Sigmoid colon (tissue), 7 donors: Measurements from ENCODE around the gene ADGRA3. TPM values are rescaled to one million over a fixed set of nuclear protein-coding genes. Genes with fewer than 3 reads are reported as not detected.
A peak's percentile ranks its signal among the peaks of the same experiment; 100 is the strongest.

Experiments
- DNase-seq: peaks from one replicate; pipeline ENCODE4 v3.0.0-alpha.2; 2019
- H3K27ac ChIP-seq, 4 donors: fragments of 200-600 bp; sonication (generic); one replicate each; pipeline ENCODE4 v1.5.1; 2016 to 2019; ENCODE audit warnings: mild to moderate bottlenecking in 1 of 4
- H3K27me3 ChIP-seq, 3 donors: fragments of 200-600 bp; sonication (generic); one replicate each; pipeline ENCODE4 v1.5.1; 2019; ENCODE audit warnings: mild to moderate bottlenecking in 1 of 3
- H3K36me3 ChIP-seq, 4 donors: fragments of 200-600 bp; sonication (generic); one replicate each; pipeline ENCODE4 v1.5.1; 2016 to 2019
- H3K4me1 ChIP-seq, 4 donors: fragments of 200-600 bp; sonication (generic); one replicate each; pipeline ENCODE4 v1.5.1; 2017 to 2019
- H3K4me3 ChIP-seq, 4 donors: fragments of 200-600 bp; sonication (generic); one replicate each; pipeline ENCODE4 v1.5.1; 2017 to 2019; ENCODE audit warnings: mild to moderate bottlenecking in 2 of 4, moderate library complexity in 1 of 4
- H3K9me3 ChIP-seq, 4 donors: fragments of 200-600 bp in 3 of 4; sonication (generic) in 3 of 4; one replicate each; pipeline versions ENCODE4 v1.5.1 to v1.6.1; 2013 to 2019
- EP300 ChIP-seq, 4 donors: sonication (generic); formaldehyde crosslinking; IDR thresholded peaks; one replicate each; pipeline ENCODE4 v1.6.1; 2017; ENCODE audit warnings: antibody characterized with exemption in 4 of 4
- POLR2A ChIP-seq, 2 donors: fragments of 450-650 bp; IDR thresholded peaks; one replicate each; pipeline ENCODE4 v1.6.1; 2016; ENCODE audit warnings: antibody characterized with exemption in 2 of 2, mild to moderate bottlenecking in 2 of 2, moderate library complexity in 2 of 2
- POLR2AphosphoS5 ChIP-seq, 4 donors: sonication (generic); formaldehyde crosslinking; IDR thresholded peaks; one replicate each; pipeline ENCODE4 v1.6.1; 2017; ENCODE audit warnings: antibody characterized with exemption in 4 of 4
- WGBS, 2 donors: extraction: QIAGEN DNeasy Blood & Tissue Kit; methylation state at CpG; one replicate each; pipeline ENCODE4 v1.1.7; 2013; 5-methylcytosine and 5-hydroxymethylcytosine counted together
- intact Hi-C: fragments of 100-400 bp; cut with DNase I; formaldehyde crosslinking; loops from one replicate; pipeline ENCODE4 v1.15.1; 2023
- polyA plus RNA-seq, 3 donors: library from polyadenylated mRNA; stranded (reverse); fragments of 200-250 nt; gene quantifications; one replicate each; pipeline ENCODE4 v1.2.3, GENCODE V29; 2013
- total RNA-seq, 4 donors: library from RNA; depleted of rRNA; stranded (reverse); fragments of >200 nt; gene quantifications; one replicate each; pipeline ENCODE4 v1.1.0, GENCODE V29; 2016
- TF ChIP-seq, protein P1 (sequence below), 4 experiments: fragments of 450-650 bp in 3 of 4; fragments of 200-600 bp in 1 of 4; IDR thresholded peaks; one replicate each; pipeline ENCODE4 v1.5.1; 2016 to 2019; ENCODE audit warnings: antibody characterized with exemption in 4 of 4, mild to moderate bottlenecking in 3 of 4, moderate library complexity in 2 of 4
- donor health status: healthy with polysubstance abuse.
- donor health status: Bipolar disorder and iron deficiency.
- donor health status: healthy.

The ADGRA3 gene, protein sequence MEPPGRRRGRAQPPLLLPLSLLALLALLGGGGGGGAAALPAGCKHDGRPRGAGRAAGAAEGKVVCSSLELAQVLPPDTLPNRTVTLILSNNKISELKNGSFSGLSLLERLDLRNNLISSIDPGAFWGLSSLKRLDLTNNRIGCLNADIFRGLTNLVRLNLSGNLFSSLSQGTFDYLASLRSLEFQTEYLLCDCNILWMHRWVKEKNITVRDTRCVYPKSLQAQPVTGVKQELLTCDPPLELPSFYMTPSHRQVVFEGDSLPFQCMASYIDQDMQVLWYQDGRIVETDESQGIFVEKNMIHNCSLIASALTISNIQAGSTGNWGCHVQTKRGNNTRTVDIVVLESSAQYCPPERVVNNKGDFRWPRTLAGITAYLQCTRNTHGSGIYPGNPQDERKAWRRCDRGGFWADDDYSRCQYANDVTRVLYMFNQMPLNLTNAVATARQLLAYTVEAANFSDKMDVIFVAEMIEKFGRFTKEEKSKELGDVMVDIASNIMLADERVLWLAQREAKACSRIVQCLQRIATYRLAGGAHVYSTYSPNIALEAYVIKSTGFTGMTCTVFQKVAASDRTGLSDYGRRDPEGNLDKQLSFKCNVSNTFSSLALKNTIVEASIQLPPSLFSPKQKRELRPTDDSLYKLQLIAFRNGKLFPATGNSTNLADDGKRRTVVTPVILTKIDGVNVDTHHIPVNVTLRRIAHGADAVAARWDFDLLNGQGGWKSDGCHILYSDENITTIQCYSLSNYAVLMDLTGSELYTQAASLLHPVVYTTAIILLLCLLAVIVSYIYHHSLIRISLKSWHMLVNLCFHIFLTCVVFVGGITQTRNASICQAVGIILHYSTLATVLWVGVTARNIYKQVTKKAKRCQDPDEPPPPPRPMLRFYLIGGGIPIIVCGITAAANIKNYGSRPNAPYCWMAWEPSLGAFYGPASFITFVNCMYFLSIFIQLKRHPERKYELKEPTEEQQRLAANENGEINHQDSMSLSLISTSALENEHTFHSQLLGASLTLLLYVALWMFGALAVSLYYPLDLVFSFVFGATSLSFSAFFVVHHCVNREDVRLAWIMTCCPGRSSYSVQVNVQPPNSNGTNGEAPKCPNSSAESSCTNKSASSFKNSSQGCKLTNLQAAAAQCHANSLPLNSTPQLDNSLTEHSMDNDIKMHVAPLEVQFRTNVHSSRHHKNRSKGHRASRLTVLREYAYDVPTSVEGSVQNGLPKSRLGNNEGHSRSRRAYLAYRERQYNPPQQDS (N-terminal part only)
- 10 to 100 TPM; 51.6 to 86.1 (median 65.5) TPM for total RNA-seq
- polyA plus RNA-seq: 10 to 100 TPM in 1 of 3 donors, 1 to 10 TPM in 2; 4.4 to 16.2 (median 6.0) TPM

DNA sequence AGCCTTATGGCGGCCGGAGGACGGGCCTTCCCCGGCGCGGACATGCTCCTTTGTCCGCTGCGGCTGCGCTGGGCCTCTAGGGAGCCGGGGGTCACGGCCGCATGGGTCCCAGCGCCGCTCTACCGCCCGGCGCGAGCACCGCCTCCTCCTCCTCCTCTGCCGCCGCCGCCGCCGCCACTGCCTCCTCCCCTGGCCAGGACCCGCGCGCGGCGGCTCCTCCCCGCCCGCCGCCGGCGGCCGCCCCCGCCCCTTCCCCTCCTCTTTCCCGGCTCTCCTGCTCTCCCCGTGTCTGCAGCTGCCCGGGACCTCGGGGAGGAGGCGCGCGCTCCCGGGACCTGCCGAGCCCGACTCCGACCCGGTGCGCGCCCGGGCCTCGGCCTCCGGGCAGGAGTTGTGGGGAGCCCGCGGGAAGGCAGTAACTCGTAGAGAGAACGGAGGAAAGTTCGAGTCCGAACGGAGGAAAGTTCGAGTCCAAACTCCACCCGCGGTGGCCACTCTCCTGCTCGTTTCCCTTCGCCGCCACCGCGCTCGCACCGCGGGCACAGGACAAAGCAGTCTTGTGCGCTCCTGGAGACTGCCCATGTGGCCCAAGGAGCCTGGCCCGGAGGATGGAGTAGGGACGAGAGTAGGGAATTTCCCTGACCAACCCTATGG lies at the start of gene ADGRA3:
TSS of gene ADGRA3 (minus strand) at position 179 of the 654 bp plus-strand sequence. CDS start 282 bp downstream, outside the sequence.
- Histone ChIP-seq H3K9me3 (no peaks in the 10 kb centered on the region), H3K27me3 (no peaks in the 10 kb centered on the region), H3K4me3 (peak within 1 kb of the TSS; percentile 46 to 71 (median 61)), H3K27ac (peak within 1 kb of the TSS; percentile 77 to 90 (median 86)), H3K4me1 (peaks cover 0 to 33% (median 24%) of the 10 kb centered on the region in 4 donors), H3K36me3 (no peaks in the 10 kb centered on the region)
- WGBS, 2 donors: 1 to 2% methylated on average over 74 of the region's 74 CpGs
- TF ChIP-seq POLR2A (IDR thresholded peaks at IDR 0.05): no peak
- TF ChIP-seq EP300 (IDR thresholded peaks at IDR 0.05): no peak
- TF ChIP-seq, protein P1, sequence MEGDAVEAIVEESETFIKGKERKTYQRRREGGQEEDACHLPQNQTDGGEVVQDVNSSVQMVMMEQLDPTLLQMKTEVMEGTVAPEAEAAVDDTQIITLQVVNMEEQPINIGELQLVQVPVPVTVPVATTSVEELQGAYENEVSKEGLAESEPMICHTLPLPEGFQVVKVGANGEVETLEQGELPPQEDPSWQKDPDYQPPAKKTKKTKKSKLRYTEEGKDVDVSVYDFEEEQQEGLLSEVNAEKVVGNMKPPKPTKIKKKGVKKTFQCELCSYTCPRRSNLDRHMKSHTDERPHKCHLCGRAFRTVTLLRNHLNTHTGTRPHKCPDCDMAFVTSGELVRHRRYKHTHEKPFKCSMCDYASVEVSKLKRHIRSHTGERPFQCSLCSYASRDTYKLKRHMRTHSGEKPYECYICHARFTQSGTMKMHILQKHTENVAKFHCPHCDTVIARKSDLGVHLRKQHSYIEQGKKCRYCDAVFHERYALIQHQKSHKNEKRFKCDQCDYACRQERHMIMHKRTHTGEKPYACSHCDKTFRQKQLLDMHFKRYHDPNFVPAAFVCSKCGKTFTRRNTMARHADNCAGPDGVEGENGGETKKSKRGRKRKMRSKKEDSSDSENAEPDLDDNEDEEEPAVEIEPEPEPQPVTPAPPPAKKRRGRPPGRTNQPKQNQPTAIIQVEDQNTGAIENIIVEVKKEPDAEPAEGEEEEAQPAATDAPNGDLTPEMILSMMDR (IDR thresholded peaks at IDR 0.05): no peak
- TF ChIP-seq POLR2AphosphoS5 (IDR thresholded peaks at IDR 0.05): peak in 2 of 4 donors; percentile 49 to 59
- DNase-seq: peak; percentile 88
- intact Hi-C loops: loop anchor here (2.0 to 10.0 kb wide), 3 partner anchors 39 to 169 kb away; no protein-coding TSS in a partner anchor

DNA sequence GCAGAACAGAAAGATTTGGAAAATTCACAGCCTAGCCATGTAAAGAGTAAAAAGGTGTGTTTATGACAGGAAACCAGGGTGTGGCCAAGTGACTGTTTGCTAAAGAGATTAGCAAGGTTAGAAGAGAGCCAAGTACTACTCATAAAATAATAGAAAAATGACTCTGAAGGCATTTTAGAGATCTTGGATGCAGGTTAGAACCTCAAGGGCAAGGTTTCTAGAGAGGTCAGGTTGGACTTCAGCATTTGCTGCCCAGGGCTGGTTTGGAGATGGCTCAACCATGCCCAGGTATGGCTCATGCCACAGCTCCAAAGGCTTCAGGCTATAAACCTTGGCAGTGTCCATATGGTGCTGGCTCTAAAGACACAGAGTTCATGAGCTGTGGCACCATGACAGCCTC lies 40.6 kb upstream of the ADGRA3 start:
- Histone ChIP-seq H3K36me3 (no peaks in the 10 kb centered on the region), H3K27ac (no peak overlapping the region), H3K27me3 (no peaks in the 10 kb centered on the region), H3K4me3 (no peak overlapping the region), H3K4me1 (no peaks in the 10 kb centered on the region), H3K9me3 (no peaks in the 10 kb centered on the region)
- TF ChIP-seq, protein P1 (IDR thresholded peaks at IDR 0.05): no peak
- TF ChIP-seq POLR2AphosphoS5 (IDR thresholded peaks at IDR 0.05): no peak
- no peak for TF ChIP-seq POLR2A (IDR thresholded peaks at IDR 0.05)
- no peak for TF ChIP-seq EP300 (IDR thresholded peaks at IDR 0.05)
- intact Hi-C loops: no loop called here
- no peak for DNase-seq

DNA sequence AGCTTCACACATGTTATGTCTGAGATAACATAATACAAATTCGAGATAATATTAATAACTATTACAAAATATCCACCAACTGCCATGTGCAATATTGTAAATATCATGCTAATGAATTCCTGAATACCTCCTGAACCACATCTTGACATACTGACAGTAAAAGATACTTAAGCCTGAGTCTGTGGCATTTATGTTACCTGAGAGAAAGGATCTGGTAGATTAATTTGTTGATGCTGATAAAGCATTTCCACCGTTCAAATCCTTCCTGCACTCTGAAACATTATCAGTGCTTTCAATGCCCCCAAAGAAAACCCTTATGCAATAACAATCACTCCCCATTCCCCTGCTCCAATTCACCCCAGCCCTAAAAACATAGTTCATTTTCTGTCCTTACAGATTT lies 38.8 kb upstream of the ADGRA3 start:
- Histone ChIP-seq H3K36me3 (no peaks in the 10 kb centered on the region), H3K27ac (no peak overlapping the region), H3K27me3 (no peaks in the 10 kb centered on the region), H3K4me1 (no peaks in the 10 kb centered on the region), H3K4me3 (no peak overlapping the region), H3K9me3 (no peaks in the 10 kb centered on the region)
- WGBS, 2 donors: 64 to 74% methylated on average over 2 of the region's 2 CpGs
- TF ChIP-seq POLR2AphosphoS5 (IDR thresholded peaks at IDR 0.05): no peak
- no peak for TF ChIP-seq POLR2A (IDR thresholded peaks at IDR 0.05)
- TF ChIP-seq, protein P1 (IDR thresholded peaks at IDR 0.05): no peak
- no peak for TF ChIP-seq EP300 (IDR thresholded peaks at IDR 0.05)
- intact Hi-C loops: no loop called here
- DNase-seq: no peak

DNA sequence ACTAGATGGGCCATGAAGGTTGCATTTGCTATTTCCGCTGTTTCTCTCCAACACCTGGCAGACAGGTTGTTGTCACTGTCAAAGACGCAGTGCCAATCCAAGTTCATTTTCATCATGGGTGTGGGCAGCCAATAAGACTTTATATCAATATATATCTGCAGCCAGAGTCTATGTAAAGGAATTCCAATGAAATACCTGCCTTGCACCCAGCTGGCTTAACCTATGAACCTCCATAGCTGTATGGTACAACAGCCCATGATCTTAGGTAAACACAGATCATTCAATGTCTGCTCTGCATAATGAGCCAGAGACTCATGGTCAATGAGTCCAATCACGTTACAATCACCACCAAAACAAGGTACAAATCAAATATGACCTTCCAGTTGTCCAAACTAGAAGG lies 37.7 kb upstream of the ADGRA3 start:
- no peaks in the 10 kb centered on the region for H3K9me3 ChIP-seq
- TF ChIP-seq POLR2A (IDR thresholded peaks at IDR 0.05) (no peak), EP300 (IDR thresholded peaks at IDR 0.05) (no peak), POLR2AphosphoS5 (IDR thresholded peaks at IDR 0.05) (no peak)
- TF ChIP-seq, protein P1 (IDR thresholded peaks at IDR 0.05): no peak
- no peaks in the 10 kb centered on the region for H3K4me1 ChIP-seq
- 56 to 85% methylated on average over 3 of the region's 3 CpGs for WGBS, 2 donors
- no peak overlapping the region for H3K27ac ChIP-seq
- no peaks in the 10 kb centered on the region for H3K27me3 ChIP-seq
- H3K4me3 ChIP-seq: no peak overlapping the region
- DNase-seq: no peak
- intact Hi-C loops: no loop called here
- no peaks in the 10 kb centered on the region for H3K36me3 ChIP-seq
